Ovary (tissue), 9 donors: ENCODE results near the gene ITPRID2. TPM values are rescaled to one million over a fixed set of nuclear protein-coding genes. Genes with fewer than 3 reads are reported as not detected.
A peak's percentile ranks its signal among the peaks of the same experiment; 100 is the strongest.

Experiments used
- DNase-seq, 5 donors: peaks; one replicate each; pipeline ENCODE4 v3.0.0-alpha.2; 2019 to 2020
- H3K27ac ChIP-seq, 2 donors: fragments of 200-600 bp; one replicate each; pipeline versions ENCODE4 v1.5.1 to v1.8.0; 2019 to 2022
- H3K27me3 ChIP-seq: fragments of 200-600 bp; one replicate; pipeline ENCODE4 v1.8.0; 2022
- H3K36me3 ChIP-seq: fragments of 200-600 bp; sonication (generic); one replicate; pipeline ENCODE4 v1.5.1; 2019
- H3K4me1 ChIP-seq: one replicate; pipeline ENCODE4 v1.8.1; 2013; ENCODE audit warnings: mild to moderate bottlenecking, moderate library complexity; ENCODE audit not compliant: insufficient read depth
- H3K4me3 ChIP-seq: fragments of 200-600 bp; sonication (generic); one replicate; pipeline ENCODE4 v1.5.1; 2017
- H3K9me3 ChIP-seq, 2 donors: fragments of 200-600 bp in 1 of 2; sonication (generic) in 1 of 2; one replicate each; pipeline versions ENCODE4 v1.5.1 to v1.8.1; 2013 to 2019; ENCODE audit warnings: mild to moderate bottlenecking in 1 of 2, moderate library complexity in 1 of 2
- CTCF ChIP-seq, 3 donors: fragments of 450-650 bp in 2 of 3; fragments of 200-600 bp in 1 of 3; IDR thresholded peaks; one replicate each; pipeline versions ENCODE4 v1.5.1 to v1.8.0; 2016 to 2022; ENCODE audit warnings: antibody characterized with exemption in 3 of 3, mild to moderate bottlenecking in 1 of 3
- EP300 ChIP-seq: sonication (generic); formaldehyde crosslinking; IDR thresholded peaks from one replicate; pipeline ENCODE4 v1.6.1; 2017; ENCODE audit warnings: antibody characterized with exemption
- POLR2A ChIP-seq: fragments of 450-650 bp; IDR thresholded peaks from one replicate; pipeline ENCODE4 v1.6.1; 2017; ENCODE audit warnings: antibody characterized with exemption, mild to moderate bottlenecking, moderate library complexity
- WGBS, 3 donors: extraction: QIAGEN DNeasy Blood & Tissue Kit in 1 of 3; methylation state at CpG; one replicate each; pipeline versions ENCODE4 v1.1.5 to v1.1.7; 2013 to 2017; 5-methylcytosine and 5-hydroxymethylcytosine counted together
- intact Hi-C, 4 donors: fragments of 100-400 bp; cut with DNase I; formaldehyde crosslinking; loops; one replicate each; pipeline versions ENCODE4 v1.11.0 to v1.15.1; 2022 to 2023
- polyA plus RNA-seq, 2 donors: library from polyadenylated mRNA; stranded (reverse); fragments of 200-250 nt in 1 of 2; fragments of 350-450 nt in 1 of 2; fragmentation: Illumina TruSeq in 1 of 2; extraction: RNeasy Lipid Tissue Mini Kit (QIAGEN cat#74804) in 1 of 2; gene quantifications; one replicate each; pipeline ENCODE4 v1.2.3, GENCODE V29; 2013 to 2014
- total RNA-seq, 7 donors: library from RNA; depleted of rRNA in 2 of 7; stranded (reverse); fragments of >200 nt in 2 of 7; fragmentation: NEBNext Ultra II Directional in 3 of 7; extraction: Animal tissue kit (Norgen Biotek cat#: 25700) in 3 of 7; gene quantifications; one replicate each; pipeline versions ENCODE4 v1.1.0 to v1.2.4, GENCODE V29; 2016 to 2023
- donor health status: DM: no; HTN: no; CAD: no; lungs with moderate emphysema.
- donor health status: DM: no; HTN: no; CAD: no.
- donor health status: Bipolar disorder and iron deficiency.
- donor health status: DM: yes; HTN: yes; CAD: no.
- donor health status: DM: no; HTN: no; CAD: no.
- donor health status: DM: yes; HTN: yes; CAD: no.

Gene ITPRID2
- total and polyA plus RNA-seq, 9 donors: 25.2 to 66.2 (median 48.6) TPM

- Histone ChIP-seq H3K36me3 (no peaks in the 10 kb centered on the region), H3K4me3 (no peak overlapping the region), H3K4me1 (peaks cover under 1% of the 10 kb centered on the region), H3K27ac (no peak overlapping the region), H3K9me3 (no peaks in the 10 kb centered on the region), H3K27me3 (no peaks in the 10 kb centered on the region)
- TF ChIP-seq EP300: no peak
- TF ChIP-seq POLR2A: no peak
- no peak for TF ChIP-seq CTCF (IDR thresholded peaks at IDR 0.05)
- no peak for DNase-seq
- intact Hi-C loops: no loop called here
Observed at GRCh38 chr2:181949047-181949446, 57.5 kb downstream of the ITPRID2 start.

GRCh38 chr2:181952404-181953226 is 61.1 kb downstream of the ITPRID2 start:
- H3K27ac ChIP-seq: no peak overlapping the region
- no peak overlapping the region for H3K4me3 ChIP-seq
- H3K36me3 ChIP-seq: no peaks in the 10 kb centered on the region
- TF ChIP-seq POLR2A (no peak), CTCF (IDR thresholded peaks at IDR 0.05) (no peak), EP300 (no peak)
- 82 to 98% (median 82%) methylated on average over 1 of the region's 1 CpG for WGBS, 3 donors
- H3K27me3 ChIP-seq: no peaks in the 10 kb centered on the region
- intact Hi-C loops: loop anchor here in 2 of 4 donors (10.0 kb wide), 1 partner anchor 208 kb away; no protein-coding TSS in a partner anchor
- no peaks in the 10 kb centered on the region for H3K9me3 ChIP-seq
- DNase-seq: no peak
- peaks cover 1% of the 10 kb centered on the region for H3K4me1 ChIP-seq

- Histone ChIP-seq H3K36me3 (no peaks in the 10 kb centered on the region), H3K4me1 (peaks cover 1% of the 10 kb centered on the region), H3K27me3 (no peaks in the 10 kb centered on the region), H3K4me3 (no peak overlapping the region), H3K27ac (no peak overlapping the region), H3K9me3 (no peaks in the 10 kb centered on the region)
- intact Hi-C loops: loop anchor here in 2 of 4 donors (10.0 kb wide), 1 partner anchor 209 kb away; no protein-coding TSS in a partner anchor
- peak; percentile 16 to 51 (median 35) for DNase-seq
- TF ChIP-seq POLR2A: no peak
- TF ChIP-seq CTCF (IDR thresholded peaks at IDR 0.05): peak in 2 of 3 donors; percentile 21 to 25
- WGBS, 3 donors: 4 to 5% (median 5%) methylated on average over 19 of the region's 19 CpGs
Observed at GRCh38 chr2:181953881-181954537, 62.5 kb downstream of the ITPRID2 start.

GRCh38 chr2:181954538-181954883 is 63.0 kb downstream of the ITPRID2 start:
- TF ChIP-seq CTCF (IDR thresholded peaks at IDR 0.05) (no peak), EP300 (no peak), POLR2A (no peak)

More at GRCh38 chr2:181954538-181954883, 63.0 kb downstream of the ITPRID2 start:
- intact Hi-C loops: loop anchor here in 2 of 4 donors (10.0 kb wide), 1 partner anchor 210 kb away; no protein-coding TSS in a partner anchor
- Histone ChIP-seq H3K9me3 (no peaks in the 10 kb centered on the region), H3K4me1 (peaks cover 1% of the 10 kb centered on the region), H3K36me3 (no peaks in the 10 kb centered on the region), H3K27me3 (no peaks in the 10 kb centered on the region), H3K27ac (no peak overlapping the region), H3K4me3 (no peak overlapping the region)
- WGBS, 3 donors: 19 to 29% (median 22%) methylated on average over 4 of the region's 4 CpGs
- no peak for DNase-seq
